HepG2 (cell line): Measurements from ENCODE around the gene UBE2J1. TPM values are rescaled to one million over a fixed set of nuclear protein-coding genes. Genes with fewer than 3 reads are reported as not detected.
A peak's percentile ranks its signal among the peaks of the same experiment; 100 is the strongest.

Experiments used
- ATAC-seq: fragments of 200-7000 bp; cut with Tn5 transposase; 3 replicates; pipeline ENCODE4 v1.9.1; 2020; ENCODE audit warnings: mild to moderate bottlenecking, moderate library complexity
- BruUV-seq: library from RNA; stranded (reverse); fragments of 400-500 nt; replicated peaks from 2 replicates; lab custom pipeline; 2021; lab: Mats Ljungman, UMichigan
- CTCF ChIA-PET: fragments of 300-600 bp; formaldehyde crosslinking; extraction: SDS; loops from one replicate; lab custom pipeline; 2021; ENCODE audit warnings: low total read pairs, inconsistent platforms, low intra/inter-chr PET ratio; lab: Yijun Ruan, JAX
- POLR2A ChIA-PET: fragments of 350-600 bp; sonication (Branson Sonifier 250); formaldehyde crosslinking; loops from one replicate; lab custom pipeline; 2020; ENCODE audit warnings: antibody characterized with exemption, inconsistent platforms; lab: Yijun Ruan, JAX
- DNase-seq: peaks from one replicate; pipeline ENCODE4 v3.0.0-alpha.2; 2015; ENCODE audit warnings: low spot score
- FAIRE-seq: peaks from 3 replicates; lab custom pipeline; 2011; peaks lifted over from hg19 to GRCh38; lab: Jason Lieb, UNC
- H2AFZ ChIP-seq: one replicate; pipeline ENCODE4 v1.6.1; 2011; ENCODE audit warnings: low read length, inconsistent platforms
- H3K27ac ChIP-seq: fragments of 300-600 bp; 3 replicates; pipeline ENCODE4 v1.8.0; 2011; ENCODE audit warnings: mixed run types, mild to moderate bottlenecking, mixed read lengths, low read length, inconsistent platforms; ENCODE audit not compliant: insufficient read depth; ENCODE audit errors: extremely low read length
- H3K27me3 ChIP-seq, 2 experiments: fragments of 200-600 bp in 1 of 2; 2 replicates in 1 of 2; 3 replicates in 1 of 2; pipeline versions ENCODE4 v1.6.0 to v1.8.0; 2011; ENCODE audit warnings: low read length in 2 of 2, mild to moderate bottlenecking in 2 of 2, moderate library complexity in 2 of 2, inconsistent platforms in 1 of 2; ENCODE audit not compliant: insufficient read depth in 2 of 2, control insufficient read depth in 1 of 2
- H3K36me3 ChIP-seq, 2 experiments: fragments of 200-600 bp in 1 of 2; replicated peaks in 1 of 2; 2 replicates in 1 of 2; 3 replicates in 1 of 2; pipeline versions ENCODE4 v1.5.1 to v1.8.0; 2011; ENCODE audit warnings: low read length in 2 of 2, inconsistent platforms in 1 of 2; ENCODE audit not compliant: insufficient read depth in 2 of 2, control insufficient read depth in 1 of 2
- H3K4me1 ChIP-seq: 2 replicates; pipeline ENCODE4 v1.5.1; 2012; ENCODE audit warnings: low read length, inconsistent platforms; ENCODE audit not compliant: insufficient read depth
- H3K4me2 ChIP-seq: 2 replicates; pipeline ENCODE4 v1.6.0; 2011; ENCODE audit warnings: low read depth, low read length, inconsistent platforms
- H3K4me3 ChIP-seq, 3 experiments: fragments of 200-600 bp in 1 of 3; sonication (generic), shearing (Covaris generic) in 1 of 3; replicated peaks in 1 of 3; 2 replicates each; pipeline ENCODE4 v1.5.1; 2011 to 2016; ENCODE audit warnings: low read length in 3 of 3, inconsistent platforms in 2 of 3, low read depth in 2 of 3, mild to moderate bottlenecking in 2 of 3, control low read depth in 1 of 3, mixed read lengths in 1 of 3; ENCODE audit not compliant: insufficient read depth in 1 of 3
- H3K79me2 ChIP-seq: one replicate; pipeline ENCODE4 v1.6.1; 2011; ENCODE audit warnings: low read length, inconsistent platforms; ENCODE audit not compliant: insufficient read depth
- H3K9ac ChIP-seq: 2 replicates; pipeline ENCODE4 v1.6.0; 2011; ENCODE audit warnings: mild to moderate bottlenecking, low read depth, low read length, inconsistent platforms; ENCODE audit not compliant: insufficient read depth
- H3K9me3 ChIP-seq: 2 replicates; pipeline ENCODE4 v1.5.1; 2012; ENCODE audit warnings: mild to moderate bottlenecking, low read length
- H4K20me1 ChIP-seq: 2 replicates; pipeline ENCODE4 v1.6.0; 2011; ENCODE audit warnings: inconsistent platforms, mild to moderate bottlenecking, low read length, moderate library complexity; ENCODE audit not compliant: insufficient read depth
- FOXA3 ChIP-seq: IDR thresholded peaks from 2 replicates; pipeline ENCODE4 v1.6.1; 2016; ENCODE audit warnings: missing genetic modification reagents, missing compliant biosample characterization
- PCBP2 ChIP-seq: fragments of 200-400 bp; formaldehyde crosslinking; optimal IDR thresholded peaks from 2 replicates; pipeline ENCODE3; 2018; ENCODE audit warnings: low read length, low read depth; ENCODE audit not compliant: poor library complexity, severe bottlenecking
- PHB2 ChIP-seq: fragments of 450-650 bp; IDR thresholded peaks from 2 replicates; pipeline ENCODE4 v1.6.1; 2018; ENCODE audit not compliant: partially characterized antibody
- SUZ12 ChIP-seq: fragments of 150-350 bp; IDR thresholded peaks from 2 replicates; pipeline ENCODE4 v1.6.1; 2014; ENCODE audit warnings: low read depth, low read length
- TMF1 ChIP-seq: sonication (generic); formaldehyde crosslinking; IDR thresholded peaks from 2 replicates; pipeline ENCODE4 v1.8.1; 2022; ENCODE audit warnings: low read depth, missing genetic modification reagents
- ZNF446 ChIP-seq: sonication (generic); formaldehyde crosslinking; IDR thresholded peaks from 2 replicates; pipeline ENCODE4 v1.5.0; 2020; ENCODE audit warnings: mild to moderate bottlenecking, missing genetic modification reagents
- ZNF564 ChIP-seq: sonication (generic); formaldehyde crosslinking; IDR thresholded peaks from 2 replicates; pipeline ENCODE4 v1.8.1; 2023; ENCODE audit warnings: mild to moderate bottlenecking, missing genetic modification reagents
- ZNF75D ChIP-seq: sonication (generic); formaldehyde crosslinking; IDR thresholded peaks from 2 replicates; pipeline ENCODE4 v1.8.1; 2023; ENCODE audit warnings: missing genetic modification reagents, mild to moderate bottlenecking, borderline replicate concordance
- WGBS: methylation state at CpG from one replicate; pipeline ENCODE4 v1.1.6; 2017; ENCODE audit warnings: low lambda C conversion rate; 5-methylcytosine and 5-hydroxymethylcytosine counted together
- in situ Hi-C: cut with HindIII; loops from 2 replicates; pipeline ENCODE4 v1.10.0; 2017; ENCODE audit warnings: low pct_unique_long_range_greater_than_20kb; ENCODE audit not compliant: extremely low pct_ligation_motif_present
- intact Hi-C: fragments of 100-400 bp; cut with micrococcal nuclease; formaldehyde crosslinking; loops from one replicate; pipeline ENCODE4 v1.10.0; 2022; ENCODE audit not compliant: unreplicated experiment
- polyA plus RNA-seq, 8 experiments: library from polyadenylated mRNA; depleted of rRNA in 3 of 8; stranded (reverse) in 7 of 8; unstranded in 1 of 8; fragments of >200 nt; fragmentation: Illumina TruSeq in 4 of 8; extraction: Trizol in 4 of 8; gene quantifications; 2 replicates each; pipeline versions ENCODE4 v1.2.1 to v1.2.3, GENCODE V29; 2011 to 2016; ENCODE audit warnings: low read depth in 4 of 8, missing spikeins in 1 of 8, mixed read lengths in 1 of 8; ENCODE audit not compliant: insufficient read depth in 1 of 8
- total RNA-seq, 5 experiments: library from RNA; depleted of rRNA; stranded (reverse); fragments of >200 nt; fragmentation: Illumina TruSeq; extraction: Trizol; gene quantifications; 2 replicates each; pipeline ENCODE4 v1.2.3, GENCODE V29; 2016; ENCODE audit warnings: low read depth in 1 of 5
- TF ChIP-seq, protein P1 (sequence below): sonication (generic); formaldehyde crosslinking; IDR thresholded peaks from 2 replicates; pipeline ENCODE4 v1.5.1; 2020; ENCODE audit warnings: mild to moderate bottlenecking, missing genetic modification reagents, borderline replicate concordance
- TF ChIP-seq, protein P2 (sequence below): sonication (generic); formaldehyde crosslinking; IDR thresholded peaks from 2 replicates; pipeline ENCODE4 v1.5.0; 2020; ENCODE audit warnings: missing genetic modification reagents, mild to moderate bottlenecking, borderline replicate concordance

UBE2J1 gene
- total and polyA plus RNA-seq, 2 of the 13 experiments (the other 11 are each of a cell fraction or from before 2014, with no cell fraction given): 19.3 to 24.6 TPM

DNA sequence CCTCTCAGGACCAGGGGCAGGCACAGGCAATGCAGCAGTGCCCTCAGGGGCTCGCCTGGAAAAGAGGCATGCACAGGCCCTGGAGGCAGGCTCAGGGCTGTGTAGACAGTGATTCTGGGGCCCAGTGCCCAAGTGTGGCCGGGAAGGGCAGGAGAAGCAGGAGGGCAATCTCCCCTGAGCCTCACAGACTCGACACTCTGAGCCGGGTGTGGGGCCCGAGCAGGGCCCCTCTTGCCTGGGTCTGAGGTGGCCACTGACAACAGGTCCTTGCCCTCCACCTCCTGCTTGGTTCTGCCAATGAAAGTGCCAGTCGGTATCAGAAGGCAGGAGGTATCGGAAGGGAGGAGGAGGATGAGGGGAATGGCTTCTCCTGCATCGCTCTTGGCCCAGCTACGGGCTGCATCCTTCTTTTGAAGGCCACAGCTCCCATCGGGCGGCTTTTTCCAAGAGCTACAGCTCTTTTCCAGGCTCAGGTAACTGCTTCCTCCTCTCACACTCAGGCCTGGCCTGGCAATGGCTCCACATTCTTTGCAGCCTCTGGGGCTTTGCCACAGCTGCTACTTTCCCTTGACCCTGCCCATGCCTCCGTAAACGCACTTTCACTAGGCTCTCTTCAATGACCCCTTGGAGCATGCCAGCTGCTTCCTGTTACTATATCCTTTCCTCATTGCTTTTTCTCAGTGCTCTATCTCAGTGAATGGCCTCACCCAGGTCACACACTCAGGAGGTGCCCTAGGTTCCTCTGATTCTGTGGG lies 61.9 kb downstream of the UBE2J1 start (continued):
- TF ChIP-seq ZNF446 (no peak), FOXA3 (CRISPR knock-in tag) (no peak), PHB2 (no peak), PCBP2 (no peak), ZNF75D (no peak), SUZ12 (no peak), TMF1 (CRISPR knock-in tag) (no peak)
- TF ChIP-seq, protein P1, sequence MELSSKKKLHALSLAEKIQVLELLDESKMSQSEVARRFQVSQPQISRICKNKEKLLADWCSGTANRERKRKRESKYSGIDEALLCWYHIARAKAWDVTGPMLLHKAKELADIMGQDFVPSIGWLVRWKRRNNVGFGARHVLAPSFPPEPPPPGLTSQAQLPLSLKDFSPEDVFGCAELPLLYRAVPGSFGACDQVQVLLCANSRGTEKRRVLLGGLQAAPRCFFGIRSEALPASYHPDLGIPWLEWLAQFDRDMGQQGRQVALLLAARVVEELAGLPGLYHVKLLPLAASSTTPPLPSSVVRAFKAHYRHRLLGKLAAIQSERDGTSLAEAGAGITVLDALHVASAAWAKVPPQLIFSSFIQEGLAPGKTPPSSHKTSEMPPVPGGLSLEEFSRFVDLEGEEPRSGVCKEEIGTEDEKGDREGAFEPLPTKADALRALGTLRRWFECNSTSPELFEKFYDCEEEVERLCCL: no peak

DNA sequence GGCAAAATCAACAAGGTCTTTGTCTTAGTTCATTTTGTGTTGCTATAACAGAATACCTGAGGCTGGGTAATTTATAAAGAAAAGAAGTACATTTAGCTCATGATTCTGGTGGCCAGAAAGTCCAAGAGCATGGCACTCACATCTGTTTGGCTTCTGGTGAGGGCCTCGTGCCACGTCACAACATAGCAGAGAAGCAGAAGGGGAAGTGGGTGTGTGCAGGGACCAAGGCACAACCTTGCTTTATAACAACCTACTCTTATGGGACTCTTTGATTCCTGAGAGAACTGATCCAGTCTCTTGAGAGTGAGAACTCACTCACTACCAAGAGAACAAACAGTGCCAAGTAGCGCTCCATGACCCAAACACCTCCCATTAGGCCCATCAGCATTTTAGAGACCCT lies 62.8 kb downstream of the UBE2J1 start:
- POLR2A ChIA-PET: no interaction called here
- Histone ChIP-seq H3K4me1 (no peaks in the 10 kb centered on the region), H3K27ac (no peak overlapping the region), H3K4me3 (no peak overlapping the region), H4K20me1 (no peaks in the 10 kb centered on the region), H3K9me3 (no peaks in the 10 kb centered on the region), H3K79me2 (no peaks in the 10 kb centered on the region), H3K9ac (no peak overlapping the region), H3K27me3 (peaks cover 1 to 14% of the 10 kb centered on the region in 2 experiments; a peak in 4 of 5 replicates), H3K36me3 (no peaks in the 10 kb centered on the region), H3K4me2 (no peak overlapping the region), H2AFZ (no peak overlapping the region)
- intact Hi-C loops: no loop called here
- WGBS: 30% methylated on average over 3 of the region's 3 CpGs
- in situ Hi-C loops: no loop called here
- CTCF ChIA-PET: no interaction called here
- BruUV-seq: no TSS peak
- no peak for ATAC-seq
- DNase-seq: no peak
- TF ChIP-seq ZNF564 (CRISPR knock-in tag): peak; percentile 47; the same call in 1 of the 2 replicates
- TF ChIP-seq, protein P2, sequence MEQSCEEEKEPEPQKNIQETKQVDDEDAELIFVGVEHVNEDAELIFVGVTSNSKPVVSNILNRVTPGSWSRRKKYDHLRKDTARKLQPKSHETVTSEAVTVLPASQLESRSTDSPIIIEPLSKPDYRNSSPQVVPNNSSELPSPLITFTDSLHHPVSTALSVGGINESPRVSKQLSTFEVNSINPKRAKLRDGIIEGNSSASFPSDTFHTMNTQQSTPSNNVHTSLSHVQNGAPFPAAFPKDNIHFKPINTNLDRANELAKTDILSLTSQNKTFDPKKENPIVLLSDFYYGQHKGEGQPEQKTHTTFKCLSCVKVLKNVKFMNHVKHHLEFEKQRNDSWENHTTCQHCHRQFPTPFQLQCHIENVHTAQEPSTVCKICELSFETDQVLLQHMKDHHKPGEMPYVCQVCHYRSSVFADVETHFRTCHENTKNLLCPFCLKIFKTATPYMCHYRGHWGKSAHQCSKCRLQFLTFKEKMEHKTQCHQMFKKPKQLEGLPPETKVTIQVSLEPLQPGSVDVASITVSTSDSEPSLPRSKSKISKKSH: no peak
- FAIRE-seq: no peak
